K562 (cell line): ENCODE data around the gene CTXND1. TPM values are rescaled to one million over a fixed set of nuclear protein-coding genes. Genes with fewer than 3 reads are reported as not detected.
A peak's percentile ranks its signal among the peaks of the same experiment; 100 is the strongest.

Experiments
- ATAC-seq: fragments of 200-7000 bp; cut with Tn5 transposase; 3 replicates; pipeline ENCODE4 v1.9.1; 2020; ENCODE audit warnings: moderate library complexity
- BruUV-seq: library from RNA; stranded (reverse); fragments of 400-500 nt; replicated peaks from 2 replicates; lab custom pipeline; 2021; lab: Mats Ljungman, UMichigan
- CTCF ChIA-PET: fragments of 300-600 bp; formaldehyde crosslinking; extraction: SDS; loops from one replicate; lab custom pipeline; 2021; ENCODE audit warnings: low intra/inter-chr PET ratio; lab: Yijun Ruan, JAX
- POLR2A ChIA-PET: fragments of 300-600, 350-650 bp; sonication (Branson Sonifier 250); formaldehyde crosslinking; extraction: SDS; loops from one replicate; lab custom pipeline; 2021; ENCODE audit warnings: antibody characterized with exemption, inconsistent platforms; lab: Yijun Ruan, JAX
- DNase-seq, 4 experiments: peaks; one replicate each; pipeline versions ENCODE4 v3.0.0 to v3.0.0-alpha.2; 2011 to 2018; ENCODE audit warnings: low spot score in 3 of 4, mixed read lengths in 3 of 4; ENCODE audit errors: extremely low read depth in 1 of 4
- FAIRE-seq: peaks from 2 replicates; lab custom pipeline; 2011; peaks lifted over from hg19 to GRCh38; lab: Jason Lieb, UNC
- H2AFZ ChIP-seq: 2 replicates; pipeline ENCODE4 v1.6.0; 2011; ENCODE audit warnings: low read depth, low read length, control low read depth, inconsistent platforms
- H3K27ac ChIP-seq: fragments of 200-600 bp; 3 replicates; pipeline ENCODE4 v1.8.0; 2011; ENCODE audit warnings: low read depth, mild to moderate bottlenecking, control low read depth, inconsistent platforms, low read length, moderate library complexity, mixed read lengths; ENCODE audit errors: extremely low read depth
- H3K27me3 ChIP-seq, 2 experiments: fragments of 300-600 bp in 1 of 2; 2 replicates in 1 of 2; 3 replicates in 1 of 2; pipeline versions ENCODE4 v1.6.0 to v1.8.0; 2011; ENCODE audit warnings: inconsistent platforms in 2 of 2, low read length in 2 of 2, mild to moderate bottlenecking in 1 of 2, mixed read lengths in 1 of 2, moderate library complexity in 1 of 2; ENCODE audit not compliant: control insufficient read depth in 2 of 2, insufficient read depth in 2 of 2
- H3K36me3 ChIP-seq: fragments of 300-600 bp; 3 replicates; pipeline ENCODE4 v1.8.0; 2011; ENCODE audit warnings: mild to moderate bottlenecking, low read length, inconsistent platforms; ENCODE audit not compliant: control insufficient read depth, insufficient read depth
- H3K4me1 ChIP-seq, 2 experiments: fragments of 200-600 bp in 1 of 2; replicated peaks in 1 of 2; 2 replicates in 1 of 2; 3 replicates in 1 of 2; pipeline versions ENCODE4 v1.5.1 to v1.8.0; 2011; ENCODE audit warnings: inconsistent platforms in 2 of 2, low read length in 2 of 2, mild to moderate bottlenecking in 1 of 2, mixed read lengths in 1 of 2, moderate library complexity in 1 of 2; ENCODE audit not compliant: control insufficient read depth in 2 of 2, insufficient read depth in 2 of 2
- H3K4me2 ChIP-seq: 2 replicates; pipeline ENCODE4 v1.6.1; 2011; ENCODE audit warnings: low read length, control low read depth, inconsistent platforms, mixed read lengths; ENCODE audit not compliant: insufficient read depth
- H3K4me3 ChIP-seq: fragments of 200-600 bp; sonication (generic), shearing (Covaris generic); 2 replicates; pipeline ENCODE4 v1.5.1; 2016; ENCODE audit warnings: control low read depth, inconsistent platforms
- H3K79me2 ChIP-seq: fragments of 200-600 bp; 3 replicates; pipeline ENCODE4 v1.8.0; 2011; ENCODE audit warnings: low read length, inconsistent platforms; ENCODE audit not compliant: control insufficient read depth, insufficient read depth
- H3K9ac ChIP-seq, 2 experiments: 2 replicates each; pipeline versions ENCODE4 v1.6.0 to v1.6.1; 2011; ENCODE audit warnings: low read depth in 2 of 2, low read length in 2 of 2, control low read depth in 1 of 2, inconsistent platforms in 1 of 2, mild to moderate bottlenecking in 1 of 2, mixed read lengths in 1 of 2; ENCODE audit not compliant: insufficient read depth in 1 of 2
- H3K9me1 ChIP-seq: one replicate; pipeline ENCODE4 v1.6.0; 2011; ENCODE audit warnings: inconsistent platforms, mild to moderate bottlenecking, low read length, moderate library complexity; ENCODE audit not compliant: control insufficient read depth, insufficient read depth
- H3K9me3 ChIP-seq: replicated peaks from 2 replicates; pipeline ENCODE4 v1.5.1; 2011; ENCODE audit warnings: low read depth, low read length, inconsistent platforms; ENCODE audit not compliant: control insufficient read depth, insufficient read depth
- H4K20me1 ChIP-seq: replicated peaks from 2 replicates; pipeline ENCODE4 v1.6.1; 2011; ENCODE audit warnings: low read length, inconsistent platforms, mixed read lengths; ENCODE audit not compliant: control insufficient read depth, insufficient read depth
- CHD1 ChIP-seq: fragments of 200-600 bp; sonication (generic); IDR thresholded peaks from one replicate; pipeline ENCODE4 v1.6.1; 2012; ENCODE audit warnings: mild to moderate bottlenecking, moderate library complexity, low read length, inconsistent platforms
- GTF2B ChIP-seq: IDR thresholded peaks from 2 replicates; pipeline ENCODE4 v1.6.1; 2011; ENCODE audit not compliant: insufficient read length; ENCODE audit errors: extremely low read depth
- HEY1 ChIP-seq: fragments of 250-450 bp; sonication (Bioruptor Pico); IDR thresholded peaks from 2 replicates; pipeline ENCODE4 v1.5.0; 2020; ENCODE audit warnings: mild to moderate bottlenecking, moderate library complexity, borderline replicate concordance
- POLR2G ChIP-seq: fragments of 200-400 bp; formaldehyde crosslinking; IDR thresholded peaks from 2 replicates; pipeline ENCODE4 v1.6.1; 2017; ENCODE audit warnings: low read depth, mild to moderate bottlenecking, antibody characterized with exemption, low read length, moderate library complexity
- ZC3H4 ChIP-seq: sonication (generic); formaldehyde crosslinking; IDR thresholded peaks from 2 replicates; pipeline ENCODE4 v1.9.0; 2021; ENCODE audit warnings: missing genetic modification reagents, borderline replicate concordance
- ZKSCAN1 ChIP-seq: fragments of 150-350 bp; IDR thresholded peaks from 2 replicates; pipeline ENCODE4 v1.6.1; 2016; ENCODE audit warnings: low read depth, low read length
- ZNF316 ChIP-seq: fragments of 450-650 bp; IDR thresholded peaks from 2 replicates; pipeline ENCODE4 v1.6.1; 2016
- WGBS: fragments of 100-300 bp; shearing (Covaris generic); methylation state at CpG from one replicate; pipeline ENCODE4 v1.1.6; 2016; ENCODE audit warnings: low coverage, mixed read lengths; ENCODE audit not compliant: insufficient coverage; ENCODE audit errors: missing lambda C conversion rate; 5-methylcytosine and 5-hydroxymethylcytosine counted together
- in situ Hi-C: fragments of 300-500 bp; cut with MboI; formaldehyde crosslinking; loops from 4 replicates; pipeline ENCODE4 v1.15.0; 2018; ENCODE audit warnings: inconsistent platforms, mixed read lengths
- intact Hi-C: fragments of 100-400 bp; cut with micrococcal nuclease; formaldehyde crosslinking; loops from 2 replicates; pipeline ENCODE4 v1.14.2; 2022
- polyA plus RNA-seq, 8 experiments: library from polyadenylated mRNA; depleted of rRNA in 4 of 8; stranded (reverse) in 5 of 8; unstranded in 3 of 8; fragments of >200 nt; fragmentation: Nextera tagmentation in 2 of 8; fragmentation: Illumina TruSeq in 1 of 8; extraction: Ambion mirVana in 2 of 8; extraction: Trizol in 1 of 8; gene quantifications; 2 replicates each; pipeline versions ENCODE4 v1.2.1 to v1.2.3, GENCODE V29; 2011 to 2014; ENCODE audit warnings: inconsistent platforms in 1 of 8, missing spikeins in 1 of 8
- total RNA-seq, 7 experiments: library from RNA; depleted of rRNA in 6 of 7; stranded (reverse); fragments of >200 nt in 6 of 7; fragmentation: Illumina TruSeq in 2 of 7; extraction: Trizol in 2 of 7; gene quantifications; 2 replicates each; pipeline versions ENCODE4 v1.2.1 to v1.2.3, GENCODE V29; 2011 to 2021; ENCODE audit warnings: low replicate concordance in 1 of 7

Gene CTXND1
- total and polyA plus RNA-seq, 9 of the 15 experiments (the other 6 are each of a cell fraction or from before 2014, with no cell fraction given), result 0.04 TPM; not detected in 7

DNA sequence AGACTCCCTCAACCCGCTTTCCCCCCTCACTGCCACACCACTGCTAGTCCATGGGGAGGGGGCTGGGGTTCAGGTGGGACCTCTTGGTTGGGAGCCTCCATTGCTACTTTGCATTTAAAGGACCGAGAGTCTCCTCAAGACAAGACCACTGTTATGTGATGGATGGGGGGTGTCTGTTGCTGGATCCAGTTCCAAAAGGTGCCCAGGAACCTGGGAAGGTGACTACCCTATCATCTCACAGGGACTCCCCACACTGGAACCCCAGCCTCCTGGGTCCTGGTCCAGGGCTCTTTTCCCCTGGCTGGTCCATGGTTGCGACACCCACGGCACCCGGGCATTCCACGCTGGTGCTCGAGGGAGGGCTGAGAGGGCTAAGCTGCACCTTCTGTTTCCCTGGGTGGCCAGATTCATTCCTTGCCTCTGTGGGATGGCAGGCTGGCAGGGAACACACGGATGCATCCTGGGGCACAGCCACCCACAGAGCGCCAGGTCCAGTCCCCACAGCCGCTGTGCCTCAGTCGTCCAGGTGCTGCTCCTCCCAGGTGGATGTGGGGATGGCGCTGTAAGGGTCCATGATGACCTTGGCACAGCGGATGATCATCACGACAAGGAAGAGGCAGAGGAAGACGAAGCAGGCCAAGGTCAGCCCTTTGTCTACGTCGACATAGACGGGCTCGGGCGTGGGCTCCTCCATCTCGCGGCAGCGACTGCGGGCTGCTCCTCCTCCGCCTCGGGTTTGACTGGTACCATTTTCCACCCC is 50.6 kb downstream of the CTXND1 start (continued):
- TF ChIP-seq ZC3H4 (CRISPR knock-in tag) (no peak), GTF2B (no peak), CHD1 (no peak), HEY1 (CRISPR knock-in tag) (no peak), ZKSCAN1 (no peak)

GRCh38 chr15:80199869-80200268 is 52.1 kb downstream of the CTXND1 start:
- no peaks in the 10 kb centered on the region for H3K36me3 ChIP-seq
- in situ Hi-C loops, result no loop called here
- FAIRE-seq, result no peak
- POLR2A ChIA-PET, result interaction anchor here (0.6 kb wide), 1 partner anchor 127 kb away, joined by 3 read pairs; no protein-coding TSS in a partner anchor
- H3K4me2 ChIP-seq, result no peak overlapping the region
- no peak overlapping the region for H3K27ac ChIP-seq
- H3K9me3 ChIP-seq, result no peaks in the 10 kb centered on the region
- 10% methylated on average over 3 of the region's 3 CpGs for WGBS
- no peak overlapping the region for H3K4me3 ChIP-seq
- no peak for DNase-seq
- TF ChIP-seq POLR2G (no peak), ZNF316 (peak; percentile 53)
- ATAC-seq, result no peak
- no TSS peak for BruUV-seq
- 0 out of 2 replicates have a peak, but pooled peaks cover 11% of the 10 kb centered on the region for H4K20me1 ChIP-seq
- peaks cover 0 to 6% of the 10 kb centered on the region in 2 experiments; a peak in 1 of 5 replicates for H3K4me1 ChIP-seq
- no peaks in the 10 kb centered on the region for H3K9me1 ChIP-seq
- H2AFZ ChIP-seq, result no peak overlapping the region
- intact Hi-C loops, result no loop called here
- no peaks in the 10 kb centered on the region for H3K79me2 ChIP-seq
- H3K9ac ChIP-seq, result no peak overlapping the region
- H3K27me3 ChIP-seq, result peaks cover 25 to 35% of the 10 kb centered on the region in 2 experiments; a peak in 4 of 5 replicates
- CTCF ChIA-PET, result no interaction called here
